ENCODE data around the gene ARHGEF6. TPM values are rescaled to one million over a fixed set of nuclear protein-coding genes. Genes with fewer than 3 reads are reported as not detected.

Gene ARHGEF6
- total RNA-seq, 1 donor, result 12.5 TPM

- no peak for TF ChIP-seq CTCF (IDR thresholded peaks at IDR 0.05; ENCODE audit: insufficient read depth, low read depth, low read length)
- H3K4me3 ChIP-seq (ENCODE audit: low read depth, low read length), result no peak overlapping the region
- DNase-seq (ENCODE audit: low read depth), result no peak
Observed at GRCh38 chrX:136761421-136761820, 19.3 kb downstream of the ARHGEF6 start.

- no peak overlapping the region for H3K4me3 ChIP-seq (ENCODE audit: low read depth, low read length)
- TF ChIP-seq CTCF (IDR thresholded peaks at IDR 0.05; ENCODE audit: insufficient read depth, low read depth, low read length), result no peak
- no peak for DNase-seq (ENCODE audit: low read depth)
Observed at GRCh38 chrX:136759968-136760367, 20.8 kb downstream of the ARHGEF6 start.

GRCh38 chrX:136755411-136755810 lies 25.3 kb downstream of the ARHGEF6 start:
- no peak for DNase-seq (ENCODE audit: low read depth)
- no peak overlapping the region for H3K4me3 ChIP-seq (ENCODE audit: low read depth, low read length)
- no peak for TF ChIP-seq CTCF (IDR thresholded peaks at IDR 0.05; ENCODE audit: insufficient read depth, low read depth, low read length)

GRCh38 chrX:136754651-136755050 lies 26.1 kb downstream of the ARHGEF6 start:
- H3K4me3 ChIP-seq (ENCODE audit: low read depth, low read length), result no peak overlapping the region
- DNase-seq (ENCODE audit: low read depth), result no peak
- TF ChIP-seq CTCF (IDR thresholded peaks at IDR 0.05; ENCODE audit: insufficient read depth, low read depth, low read length), result no peak

- no peak overlapping the region for H3K4me3 ChIP-seq (ENCODE audit: low read depth, low read length)
- no peak for TF ChIP-seq CTCF (IDR thresholded peaks at IDR 0.05; ENCODE audit: insufficient read depth, low read depth, low read length)
- DNase-seq (ENCODE audit: low read depth), result peak; percentile 25
Observed at GRCh38 chrX:136752796-136753195, 27.9 kb downstream of the ARHGEF6 start.

- TF ChIP-seq CTCF (IDR thresholded peaks at IDR 0.05; ENCODE audit: insufficient read depth, low read depth, low read length), result no peak
- no peak for DNase-seq (ENCODE audit: low read depth)
- no peak overlapping the region for H3K4me3 ChIP-seq (ENCODE audit: low read depth, low read length)
Observed at GRCh38 chrX:136752346-136752745, 28.4 kb downstream of the ARHGEF6 start.

GRCh38 chrX:136750364-136750763 lies 30.4 kb downstream of the ARHGEF6 start:
- TF ChIP-seq CTCF (IDR thresholded peaks at IDR 0.05; ENCODE audit: insufficient read depth, low read depth, low read length), result no peak
- no peak overlapping the region for H3K4me3 ChIP-seq (ENCODE audit: low read depth, low read length)
- peak; percentile 11 for DNase-seq (ENCODE audit: low read depth)

Data from fibroblast of villous mesenchyme (primary cell).